Renal cortex interstitium (tissue), 15 donors: ENCODE measurements around the gene SLC2A2. TPM values are rescaled to one million over a fixed set of nuclear protein-coding genes. Genes with fewer than 3 reads are reported as not detected.

Experiments
- DNase-seq, 11 donors: peaks; one replicate each; pipeline ENCODE4 v3.0.0-alpha.2; 2013; ENCODE audit warnings: low read depth in 9 of 11, low spot score in 4 of 11; ENCODE audit errors: extremely low read depth in 1 of 11
- long read RNA-seq, 16 experiments: transcript quantifications; one replicate each; lab custom pipeline, GENCODE V29; 2026
- polyA plus RNA-seq, 3 donors: library from polyadenylated mRNA; unstranded; fragments of 120-200 nt; gene quantifications; one replicate each; pipeline ENCODE4 v1.2.1, GENCODE V29; 2013; ENCODE audit not compliant: insufficient read length in 3 of 3

The SLC2A2 gene
- polyA plus RNA-seq, result 10 to 100 TPM; 11.7 to 27.6 (median 18.7) TPM
- long read RNA-seq, donor 1, partial matches to known transcripts, result 0 of 2 reads
- long read RNA-seq, donor 1, other reads (novel, unspliced or antisense), result 0 of 2 reads
- long read RNA-seq, donor 2, partial matches to known transcripts, result 6 of 6 reads
- long read RNA-seq, donor 2, other reads (novel, unspliced or antisense), result 0 of 6 reads
- long read RNA-seq, donor 3, transcript SLC2A2-201 (11 exons, 3,210 nt), result major isoform, 5 of 5 reads
- long read RNA-seq, donor 3, partial matches to known transcripts, result 0 of 5 reads
- long read RNA-seq, donor 3, other reads (novel, unspliced or antisense), result 0 of 5 reads
- long read RNA-seq, donor 4, result 0 reads
- long read RNA-seq, donor 5, result 0 reads
- long read RNA-seq, donor 6, partial matches to known transcripts, result 8 of 13 reads
- long read RNA-seq, donor 6, other reads (novel, unspliced or antisense), result 0 of 13 reads
- long read RNA-seq, donor 7, partial matches to known transcripts, result 0 of 4 reads
- long read RNA-seq, donor 7, other reads (novel, unspliced or antisense), result 0 of 4 reads
- long read RNA-seq, donor 8, partial matches to known transcripts, result 14 of 16 reads
- long read RNA-seq, donor 8, other reads (novel, unspliced or antisense), result 0 of 16 reads
- long read RNA-seq, donor 9, partial matches to known transcripts, result 0 of 1 reads
- long read RNA-seq, donor 9, other reads (novel, unspliced or antisense), result 0 of 1 reads
- long read RNA-seq, donor 10, partial matches to known transcripts, result 0 of 2 reads
- long read RNA-seq, donor 10, other reads (novel, unspliced or antisense), result 0 of 2 reads
- long read RNA-seq, donor 11, partial matches to known transcripts, result 0 of 2 reads
- long read RNA-seq, donor 11, other reads (novel, unspliced or antisense), result 0 of 2 reads
- long read RNA-seq, donor 12, result 0 reads
- long read RNA-seq, donor 13, result 0 reads
- long read RNA-seq, donor 14, result 0 reads
- long read RNA-seq, donor 15, partial matches to known transcripts, result 0 of 1 reads
- long read RNA-seq, donor 15, other reads (novel, unspliced or antisense), result 0 of 1 reads
- long read RNA-seq, donor 16, transcript SLC2A2-201 (11 exons, 3,210 nt), result major isoform, 6 of 27 reads
- long read RNA-seq, donor 16, partial matches to known transcripts, result 19 of 27 reads
- long read RNA-seq, donor 16, other reads (novel, unspliced or antisense), result 0 of 27 reads

GRCh38 chr3:171026597-171027293 lies at the start of gene SLC2A2:
Gene SLC2A2 (minus strand): TSS chr3:171026720. CDS start chr3:171026670, 50 bp downstream.
- DNase-seq, result peak in 1 of 11 donors; percentile 33

GRCh38 chr3:171072432-171072831 lies 45.9 kb upstream of the SLC2A2 start:
- DNase-seq, result no peak

GRCh38 chr3:171068658-171069057 lies 42.1 kb upstream of the SLC2A2 start:
- DNase-seq, result no peak

- no peak for DNase-seq
Observed at GRCh38 chr3:171066206-171066605, 39.7 kb upstream of the SLC2A2 start.

- DNase-seq, result no peak
Observed at GRCh38 chr3:171065732-171066131, 39.2 kb upstream of the SLC2A2 start.

- DNase-seq, result no peak
Observed at GRCh38 chr3:171064461-171064860, 37.9 kb upstream of the SLC2A2 start.

- DNase-seq, result no peak
Observed at GRCh38 chr3:171061749-171062148, 35.2 kb upstream of the SLC2A2 start.

- DNase-seq, result no peak
Observed at GRCh38 chr3:171059978-171060377, 33.5 kb upstream of the SLC2A2 start.

DNA sequence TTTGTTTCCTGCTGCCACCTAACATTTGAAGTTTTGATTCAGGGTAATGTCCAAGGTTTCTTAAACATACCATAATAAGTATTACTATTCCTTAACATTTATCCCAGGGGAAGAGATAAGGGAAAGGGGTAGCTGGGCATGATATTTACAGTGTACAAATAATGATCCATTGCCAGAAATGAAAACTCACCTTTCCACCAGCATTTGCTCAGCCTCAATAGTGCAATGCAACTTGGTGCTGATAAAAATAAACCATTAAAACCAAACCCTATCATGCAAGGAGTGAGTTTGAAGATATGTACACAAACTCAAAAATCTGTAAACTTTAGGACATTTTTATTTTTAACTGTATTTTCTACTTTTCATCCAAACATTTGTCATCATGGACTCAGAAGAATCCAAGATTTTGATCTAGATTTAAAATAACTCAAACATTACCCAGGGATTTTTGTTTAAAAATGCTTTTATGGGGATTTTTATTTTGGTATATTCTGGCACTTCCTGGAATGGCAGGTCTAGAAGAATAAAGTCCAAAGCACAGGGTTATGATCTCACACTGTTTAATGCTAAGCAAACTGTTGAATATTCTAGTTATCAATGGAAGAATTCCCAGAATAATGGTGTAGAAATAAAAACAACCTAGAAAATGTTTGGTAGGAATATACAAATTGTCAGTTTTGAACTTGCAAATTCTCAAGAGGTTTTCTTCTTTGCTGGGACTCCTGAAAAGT lies 32.5 kb upstream of the SLC2A2 start:
- no peak for DNase-seq

DNA sequence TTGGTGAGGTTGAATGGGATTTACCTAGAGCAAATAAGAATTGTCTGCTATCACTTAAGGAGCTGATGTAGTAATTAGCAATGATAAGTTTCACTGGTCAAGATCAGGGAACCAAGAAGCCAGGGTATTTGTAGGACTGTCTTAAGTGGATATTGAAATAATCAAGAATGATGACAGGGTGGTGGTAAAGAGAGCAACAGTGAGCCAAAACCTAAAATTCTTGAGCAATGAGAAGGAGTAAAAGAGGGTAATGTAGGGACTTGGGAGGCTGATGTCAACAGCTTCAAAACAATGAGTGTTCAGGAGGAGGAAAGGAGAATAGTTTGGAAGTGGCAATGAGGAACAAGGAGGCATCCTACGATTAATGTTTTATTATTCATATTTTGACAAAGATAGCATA lies 31.5 kb upstream of the SLC2A2 start:
- DNase-seq, result no peak

- DNase-seq, result no peak
Observed at GRCh38 chr3:171057072-171057471, 30.6 kb upstream of the SLC2A2 start.

GRCh38 chr3:171056528-171056927 lies 30.0 kb upstream of the SLC2A2 start:
- DNase-seq, result no peak

GRCh38 chr3:171055336-171056178 lies 29.0 kb upstream of the SLC2A2 start:
- no peak for DNase-seq

DNA sequence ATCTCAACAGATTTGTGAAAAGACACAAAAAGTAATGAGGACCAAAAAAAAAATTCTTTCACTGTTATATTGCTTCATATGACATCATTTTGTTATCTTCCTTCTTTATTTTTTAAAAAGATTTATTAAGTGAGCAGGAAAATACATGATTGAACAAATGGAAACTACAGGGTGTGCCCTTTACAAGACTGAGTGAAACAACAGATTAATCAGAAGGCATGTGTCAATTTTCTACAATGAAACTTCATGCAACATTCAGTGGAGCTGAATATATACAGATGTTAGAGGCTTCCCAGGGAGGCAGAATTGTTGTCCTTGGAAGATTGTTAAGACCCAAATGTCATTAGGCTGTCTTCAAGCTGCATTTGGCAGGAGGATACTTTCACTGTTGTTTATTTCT lies 28.4 kb upstream of the SLC2A2 start:
- no peak for DNase-seq

DNA sequence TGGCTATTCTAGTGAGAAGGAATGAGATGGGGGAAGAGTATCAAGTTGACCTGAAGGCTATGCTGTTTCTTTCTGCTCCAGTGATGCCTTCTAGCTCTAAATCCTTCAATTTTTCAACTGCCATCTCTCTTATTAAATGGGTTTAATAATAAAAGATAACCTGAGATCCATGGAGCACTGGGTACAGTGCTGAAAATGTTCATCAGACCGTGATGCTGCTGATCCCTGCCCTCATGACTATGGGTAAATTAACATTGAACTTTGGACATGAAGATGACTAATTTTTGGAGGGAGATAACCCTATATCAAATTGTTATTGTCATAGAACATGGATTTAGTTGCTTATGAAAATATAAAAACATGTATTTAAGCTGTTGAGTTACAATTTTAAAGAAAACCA lies 27.7 kb upstream of the SLC2A2 start:
- no peak for DNase-seq

- DNase-seq, result peak in 1 of 11 donors; percentile 10
Observed at GRCh38 chr3:171049861-171050444, 23.4 kb upstream of the SLC2A2 start.

DNA sequence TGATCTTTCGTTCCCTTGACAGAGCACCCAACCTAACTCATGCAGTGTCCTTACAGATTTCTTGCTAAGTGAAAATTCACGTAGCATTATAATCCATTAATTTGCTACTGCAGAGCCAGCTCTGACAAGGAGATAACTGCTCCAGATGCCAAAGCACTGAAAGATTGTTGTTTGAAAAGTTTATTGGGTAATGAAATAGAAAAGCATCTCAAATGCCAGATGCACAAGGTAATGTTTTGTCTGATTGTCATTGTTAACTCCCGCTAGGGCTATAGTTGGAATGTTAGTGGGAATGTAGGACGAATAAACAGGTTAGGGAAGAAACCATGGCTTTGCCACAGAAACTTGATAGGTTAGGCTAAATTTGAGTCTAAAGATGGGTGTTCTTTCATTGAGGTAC lies 20.2 kb upstream of the SLC2A2 start:
- no peak for DNase-seq
